GM21529 (cell line): ENCODE measurements around the gene SIAH3.

Source experiments
- ATAC-seq: cut with Tn5 transposase; IDR thresholded peaks from one replicate; pipeline ENCODE4 v1.9.1; 2021; ENCODE audit not compliant: unreplicated experiment

Gene SIAH3

GRCh38 chr13:45825387-45825650 is 26.2 kb downstream of the SIAH3 start:
- no peak for ATAC-seq

- no peak for ATAC-seq
Measured at GRCh38 chr13:45823583-45823982, 28.0 kb downstream of the SIAH3 start.

- ATAC-seq: no peak
Measured at GRCh38 chr13:45821811-45822210, 29.7 kb downstream of the SIAH3 start.

GRCh38 chr13:45820106-45820838 is 31.3 kb downstream of the SIAH3 start:
- no peak for ATAC-seq

GRCh38 chr13:45817833-45818232 is 33.7 kb downstream of the SIAH3 start:
- no peak for ATAC-seq

- no peak for ATAC-seq
Measured at GRCh38 chr13:45816427-45816826, 35.1 kb downstream of the SIAH3 start.

GRCh38 chr13:45812695-45813372 is 38.7 kb downstream of the SIAH3 start:
- no peak for ATAC-seq

- ATAC-seq: no peak
Measured at GRCh38 chr13:45811891-45812694, 39.5 kb downstream of the SIAH3 start.

- ATAC-seq: no peak
Measured at GRCh38 chr13:45809801-45810394, 41.7 kb downstream of the SIAH3 start.

GRCh38 chr13:45808925-45809324 is 42.6 kb downstream of the SIAH3 start:
- ATAC-seq: no peak

- ATAC-seq: no peak
Measured at GRCh38 chr13:45807520-45808099, 43.9 kb downstream of the SIAH3 start.

GRCh38 chr13:45800485-45800884 is 51.1 kb downstream of the SIAH3 start:
- no peak for ATAC-seq

GRCh38 chr13:45799451-45799850 is 52.1 kb downstream of the SIAH3 start:
- ATAC-seq: no peak

GRCh38 chr13:45798851-45799250 is 52.7 kb downstream of the SIAH3 start:
- no peak for ATAC-seq

GRCh38 chr13:45796426-45797235 is 54.9 kb downstream of the SIAH3 start:
- ATAC-seq: no peak

- no peak for ATAC-seq
Measured at GRCh38 chr13:45792827-45793303, 58.7 kb downstream of the SIAH3 start.

GRCh38 chr13:45788011-45788410 is 63.5 kb downstream of the SIAH3 start:
- no peak for ATAC-seq

- ATAC-seq: no peak
Measured at GRCh38 chr13:45787346-45787745, 64.2 kb downstream of the SIAH3 start.

- ATAC-seq: no peak
Measured at GRCh38 chr13:45786293-45786920, 65.1 kb downstream of the SIAH3 start.
